HG03108 (cell line): ENCODE data around the gene DAW1.
"Not testable (repeated sequence)": the region's sequence is repeated elsewhere in the genome, so short reads cannot be mapped to it uniquely, and the experiment has no call there.

ENCODE experiments used
- ATAC-seq: cut with Tn5 transposase; IDR thresholded peaks from one replicate; pipeline ENCODE4 v1.9.1; 2021; ENCODE audit warnings: moderate library complexity; ENCODE audit not compliant: unreplicated experiment

Gene DAW1

DNA sequence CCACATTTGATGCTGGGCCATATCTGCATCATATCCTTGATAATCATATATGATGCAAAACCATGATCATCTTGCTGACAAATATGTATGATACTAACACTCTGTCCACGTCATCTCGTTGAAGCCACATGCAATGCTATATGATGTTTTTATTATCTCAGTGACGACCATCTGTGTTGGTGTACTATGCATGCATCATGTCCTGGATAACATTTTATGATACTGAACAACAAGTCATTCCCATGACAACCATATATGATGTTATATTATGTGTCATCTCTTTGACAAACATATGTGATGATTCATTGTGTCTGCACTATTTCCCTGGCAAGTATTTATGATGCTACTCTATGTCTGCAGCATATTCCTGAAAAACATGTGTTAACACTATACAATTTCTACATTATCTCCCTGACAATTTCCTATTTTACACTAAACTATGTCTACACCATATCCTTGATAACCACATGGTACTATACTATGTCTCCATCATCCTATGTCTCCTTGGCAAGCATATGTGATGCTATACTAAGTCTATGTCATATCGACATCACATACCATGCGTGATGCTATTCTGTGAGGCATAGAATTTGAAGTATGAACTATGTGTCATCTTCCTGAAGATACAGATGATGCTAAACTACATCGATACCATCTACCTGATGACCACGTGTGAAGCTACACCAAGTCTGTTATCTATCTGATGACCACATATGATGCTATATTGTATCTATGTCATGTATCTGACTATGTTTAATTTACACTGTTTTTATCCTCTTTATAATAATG, 37.0 kb downstream of the DAW1 start:
- ATAC-seq: no peak

DNA sequence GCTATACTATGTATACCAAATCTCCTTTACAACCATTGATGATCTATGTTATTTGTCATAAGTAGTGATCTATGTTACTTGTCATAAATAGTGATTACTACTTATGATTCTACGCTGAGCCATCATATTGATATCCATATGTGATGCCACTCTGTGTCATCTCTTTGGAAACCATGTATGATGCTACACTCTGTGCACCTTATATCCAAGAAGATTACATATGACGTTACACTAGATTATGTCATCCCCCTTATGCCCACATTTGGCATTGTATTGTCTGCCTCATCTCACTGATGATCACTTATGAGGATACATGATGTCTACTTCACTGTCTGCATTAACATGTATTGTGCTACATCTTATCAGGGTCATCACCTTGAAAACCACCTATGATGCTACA, 42.9 kb downstream of the DAW1 start:
- ATAC-seq: no peak

DNA sequence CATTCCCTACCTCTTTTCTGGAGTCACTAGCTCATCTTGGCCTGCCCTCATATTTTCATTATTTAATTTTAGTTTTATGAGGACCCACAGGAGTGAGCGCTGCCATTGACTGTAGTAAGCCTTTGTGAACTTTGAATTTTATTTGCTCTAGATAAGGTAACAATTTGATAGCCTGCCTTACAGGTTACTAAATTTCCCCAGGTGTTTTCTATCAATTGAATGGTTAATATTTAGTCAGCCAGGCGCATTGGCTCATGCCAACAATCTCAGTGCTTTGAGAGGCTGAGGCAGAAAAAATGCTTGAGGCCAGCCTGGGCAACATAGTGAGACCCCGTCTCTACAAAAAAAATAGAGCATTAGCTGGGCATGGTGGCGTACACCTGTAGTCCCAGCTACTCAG, 50.2 kb downstream of the DAW1 start:
- ATAC-seq: no peak

DNA sequence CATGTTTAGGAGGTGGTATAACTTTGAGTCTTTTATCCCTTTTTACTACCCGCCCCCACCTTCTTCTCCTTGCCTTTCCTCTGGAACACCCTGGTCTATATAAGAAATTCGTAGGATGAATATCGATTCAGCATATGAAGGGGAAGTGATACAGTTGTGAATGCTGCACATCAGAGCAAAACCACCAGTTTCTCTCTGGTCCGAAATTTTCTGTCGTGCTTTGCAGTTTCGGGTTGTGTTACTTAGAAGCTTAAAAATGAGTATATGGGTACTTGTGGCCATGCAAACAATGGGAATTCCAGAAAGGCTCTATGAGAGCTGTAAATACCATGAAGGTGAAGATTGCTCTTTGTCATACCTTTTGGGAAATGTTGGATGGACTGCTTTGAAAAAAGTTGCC, 60.6 kb downstream of the DAW1 start:
- no peak for ATAC-seq

DNA sequence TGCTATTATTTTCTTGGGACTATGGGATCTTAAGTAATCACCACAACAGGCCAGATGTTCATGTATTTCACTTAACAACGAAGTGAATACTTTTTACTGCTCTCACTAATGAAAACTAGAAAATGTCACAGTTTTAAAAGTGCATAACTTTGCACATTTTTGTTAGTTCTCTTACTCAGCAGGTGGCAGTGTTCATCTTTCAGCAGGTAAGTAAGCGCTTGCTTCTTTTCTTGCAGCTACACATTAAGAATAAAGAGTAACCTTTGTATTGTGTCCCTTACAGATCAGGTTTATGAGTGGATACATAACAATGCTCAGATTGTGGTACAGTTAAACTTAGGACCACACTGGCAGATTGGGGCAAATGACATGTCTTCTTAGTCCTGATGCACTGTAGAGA, 61.0 kb downstream of the DAW1 start:
- no peak for ATAC-seq

DNA sequence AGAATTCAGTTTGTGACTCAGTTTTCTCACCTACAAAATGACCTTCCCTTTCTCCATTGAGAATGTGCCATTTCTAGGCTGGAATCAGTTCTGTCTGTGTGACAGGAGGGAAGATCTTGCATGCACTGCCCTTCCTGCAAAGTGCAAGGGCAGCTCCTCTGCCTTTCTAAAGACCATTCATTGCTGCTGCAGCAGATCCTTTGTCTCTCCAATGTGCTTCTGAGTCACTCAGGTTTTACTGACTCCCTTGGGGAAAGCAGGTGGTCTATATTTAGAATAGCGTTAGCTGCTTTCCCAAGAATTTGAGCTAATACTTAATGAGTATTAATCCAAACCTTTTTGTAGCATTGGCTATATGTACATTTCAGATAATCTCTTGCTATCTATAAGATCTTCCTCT, 62.5 kb downstream of the DAW1 start:
- no peak for ATAC-seq

DNA sequence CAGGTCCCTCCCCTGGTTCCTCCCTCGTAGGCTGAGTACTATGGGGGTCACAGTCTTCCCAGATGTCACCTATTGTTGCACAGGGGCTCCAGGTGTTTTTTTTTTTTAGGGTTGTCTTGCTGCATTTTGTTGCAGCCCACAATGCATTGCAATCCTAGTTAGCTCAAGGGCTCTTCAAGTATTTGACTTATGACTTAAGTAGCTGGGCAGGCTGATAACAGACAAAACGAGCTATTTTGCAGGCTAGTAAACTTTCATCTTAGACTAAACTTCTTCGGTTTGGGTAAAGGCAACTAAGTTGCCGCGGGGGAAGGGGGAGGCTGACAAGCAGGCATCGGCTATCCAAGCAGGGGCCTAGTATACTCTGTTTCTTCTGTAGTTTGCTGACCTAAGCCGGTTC, 64.8 kb downstream of the DAW1 start:
- ATAC-seq: not testable (repeated sequence)

DNA sequence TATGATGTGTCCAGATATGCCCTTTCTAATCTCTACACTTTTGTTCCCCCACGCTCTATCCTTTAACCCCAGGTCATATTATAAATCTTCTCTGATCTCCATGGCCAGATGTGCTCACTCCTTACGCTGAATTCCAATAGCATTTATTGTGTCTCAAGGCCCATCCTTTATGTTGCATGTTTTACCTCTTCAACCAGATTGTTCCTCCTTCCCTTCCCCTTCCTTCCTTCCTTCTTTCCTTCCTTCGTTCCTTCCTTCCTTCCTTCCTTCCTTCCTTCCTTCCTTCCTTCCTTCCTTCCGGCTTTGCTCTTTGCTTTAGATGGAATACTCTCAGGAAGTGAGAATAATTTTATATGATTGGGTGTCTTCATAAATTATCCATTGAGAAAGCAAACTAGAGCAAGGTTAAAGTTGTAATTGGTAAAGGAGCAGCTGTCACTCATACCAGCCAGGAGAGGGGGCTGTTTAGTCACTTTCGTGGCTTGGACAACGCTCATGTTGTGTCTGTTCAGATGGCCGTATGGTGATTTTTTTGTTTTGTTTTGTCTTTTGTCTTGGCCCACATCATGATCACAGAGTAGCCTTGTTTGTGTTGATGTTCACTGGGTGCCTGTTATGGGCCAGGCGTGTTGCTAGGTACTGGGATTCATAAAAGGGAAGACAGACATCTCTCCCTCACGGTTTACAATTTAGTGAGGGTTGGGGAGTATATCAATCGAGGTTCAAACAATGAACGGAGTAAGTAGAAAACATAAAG, 68.0 kb downstream of the DAW1 start:
- ATAC-seq: no peak

DNA sequence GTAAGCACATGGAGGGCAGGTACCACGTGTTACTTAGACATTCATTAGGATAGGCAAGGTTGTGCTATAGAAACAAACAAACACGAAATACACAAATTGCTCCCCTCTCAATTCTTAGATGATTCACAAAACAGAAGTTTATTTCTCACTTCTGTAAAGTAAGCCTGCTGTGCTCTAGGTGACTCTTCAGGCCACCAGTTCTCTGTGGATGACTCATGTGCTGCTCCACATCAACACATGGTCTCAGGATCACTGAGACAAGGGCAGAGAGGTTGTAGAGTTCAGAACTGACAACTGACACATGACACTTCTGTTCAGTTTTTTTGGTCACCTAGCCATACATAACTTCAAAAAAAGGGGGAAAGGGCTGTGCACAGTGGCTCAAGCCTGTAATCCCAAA, 70.6 kb downstream of the DAW1 start:
- ATAC-seq: no peak

DNA sequence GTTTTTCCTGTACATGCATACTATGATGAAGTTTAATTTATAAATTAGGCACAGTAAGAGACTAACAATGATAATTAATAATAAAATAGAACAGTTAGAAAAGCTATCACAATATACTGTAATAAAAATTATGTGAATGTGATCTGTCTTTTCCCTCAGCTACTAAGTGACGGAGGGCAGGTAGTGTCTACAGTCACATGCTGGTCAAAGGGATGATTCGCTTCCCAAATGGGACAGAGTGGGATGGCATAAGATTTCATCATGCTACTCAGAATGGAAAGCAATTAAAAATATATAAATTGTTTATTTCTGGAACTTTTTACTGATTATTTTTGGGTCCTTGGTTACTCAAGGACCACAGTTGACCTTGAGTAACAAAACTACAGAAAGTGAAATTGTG, 71.5 kb downstream of the DAW1 start:
- no peak for ATAC-seq

DNA sequence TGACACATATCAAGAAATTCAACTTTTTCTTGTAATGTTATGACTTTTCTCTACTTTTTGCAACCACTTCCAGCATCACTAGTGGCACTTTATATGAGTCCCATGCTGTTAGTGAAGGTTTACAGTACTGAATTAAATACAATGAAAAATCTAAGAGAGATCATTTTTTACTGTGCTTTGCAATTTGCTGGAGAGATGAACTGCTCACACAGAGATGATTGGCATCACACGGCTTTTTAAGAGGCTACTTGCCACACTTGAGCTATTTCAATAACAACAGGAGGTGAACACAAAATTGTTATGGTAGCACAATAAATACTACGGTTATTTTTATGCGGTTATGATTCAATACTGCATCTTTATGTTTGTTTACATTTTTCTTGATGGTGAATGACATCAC, 88.9 kb downstream of the DAW1 start:
- no peak for ATAC-seq

DNA sequence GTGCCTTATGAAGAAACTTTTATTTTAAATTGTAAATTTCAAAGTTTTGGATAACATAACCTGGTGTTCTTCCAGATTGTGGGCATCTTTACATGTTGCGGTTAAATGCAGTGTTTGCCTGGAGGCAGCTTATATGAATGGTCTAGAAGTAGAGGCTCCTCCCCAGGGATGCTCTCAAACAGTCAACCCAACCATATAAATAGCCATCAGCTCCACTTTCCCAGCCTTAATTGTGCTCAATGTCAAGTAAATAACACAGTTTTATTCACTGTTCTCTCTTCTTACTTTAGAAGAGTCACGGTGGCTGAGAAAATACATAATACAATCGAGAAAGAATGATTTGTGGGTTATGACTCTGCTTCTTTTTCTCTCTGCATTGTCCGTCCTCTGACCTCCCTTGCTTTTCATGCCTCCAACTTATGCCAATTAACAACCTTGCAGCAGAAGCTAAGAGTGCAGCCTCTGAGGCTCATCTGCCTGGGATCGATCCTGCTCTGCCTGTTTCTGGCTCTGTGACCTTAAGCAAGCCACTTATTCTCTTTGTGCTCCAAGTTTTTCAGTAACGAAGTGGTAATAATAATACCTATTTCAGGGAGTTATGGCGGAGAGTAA, 100.3 kb downstream of the DAW1 start:
- no peak for ATAC-seq

DNA sequence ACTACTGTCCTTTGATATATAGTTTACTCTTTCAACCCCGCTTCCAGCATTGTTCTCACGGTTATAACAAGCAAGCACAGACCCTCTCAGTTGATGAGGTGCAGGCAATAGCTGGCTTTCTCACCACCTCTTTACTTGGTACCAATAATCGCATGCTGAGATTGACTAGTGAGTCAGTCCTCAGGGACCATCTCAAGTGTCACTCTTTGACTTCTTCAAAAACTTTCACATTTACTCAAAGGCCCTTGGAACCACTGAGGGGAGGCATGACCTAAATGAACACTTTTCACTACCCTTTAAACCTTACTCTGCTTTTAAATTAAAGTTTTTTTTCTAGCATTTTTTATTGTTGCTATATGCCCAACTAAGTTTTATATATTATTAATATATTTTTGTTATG, 101.8 kb downstream of the DAW1 start:
- no peak for ATAC-seq
